Tibial nerve (tissue), 4 donors: ENCODE measurements around the gene NUAK2.

Experiments
- EP300 ChIP-seq, 2 donors: sonication (generic); formaldehyde crosslinking; IDR thresholded peaks; one replicate each; pipeline ENCODE4 v1.6.1; 2017; ENCODE audit warnings: antibody characterized with exemption in 2 of 2, mild to moderate bottlenecking in 1 of 2
- POLR2A ChIP-seq, 2 donors: fragments of 450-650 bp; IDR thresholded peaks; one replicate each; pipeline ENCODE4 v1.6.1; 2017; ENCODE audit warnings: antibody characterized with exemption in 2 of 2, mild to moderate bottlenecking in 2 of 2, moderate library complexity in 2 of 2
- TF ChIP-seq, protein P1 (sequence below), 5 experiments: fragments of 200-600 bp in 3 of 5; fragments of 450-650 bp in 2 of 5; sonication (generic) in 3 of 5; IDR thresholded peaks; one replicate each; pipeline ENCODE4 v1.5.1; 2016 to 2019; ENCODE audit warnings: antibody characterized with exemption in 5 of 5, mild to moderate bottlenecking in 3 of 5, moderate library complexity in 2 of 5

GRCh38 chr1:205340676-205341075, 19.1 kb upstream of the NUAK2 start:
- TF ChIP-seq, protein P1, sequence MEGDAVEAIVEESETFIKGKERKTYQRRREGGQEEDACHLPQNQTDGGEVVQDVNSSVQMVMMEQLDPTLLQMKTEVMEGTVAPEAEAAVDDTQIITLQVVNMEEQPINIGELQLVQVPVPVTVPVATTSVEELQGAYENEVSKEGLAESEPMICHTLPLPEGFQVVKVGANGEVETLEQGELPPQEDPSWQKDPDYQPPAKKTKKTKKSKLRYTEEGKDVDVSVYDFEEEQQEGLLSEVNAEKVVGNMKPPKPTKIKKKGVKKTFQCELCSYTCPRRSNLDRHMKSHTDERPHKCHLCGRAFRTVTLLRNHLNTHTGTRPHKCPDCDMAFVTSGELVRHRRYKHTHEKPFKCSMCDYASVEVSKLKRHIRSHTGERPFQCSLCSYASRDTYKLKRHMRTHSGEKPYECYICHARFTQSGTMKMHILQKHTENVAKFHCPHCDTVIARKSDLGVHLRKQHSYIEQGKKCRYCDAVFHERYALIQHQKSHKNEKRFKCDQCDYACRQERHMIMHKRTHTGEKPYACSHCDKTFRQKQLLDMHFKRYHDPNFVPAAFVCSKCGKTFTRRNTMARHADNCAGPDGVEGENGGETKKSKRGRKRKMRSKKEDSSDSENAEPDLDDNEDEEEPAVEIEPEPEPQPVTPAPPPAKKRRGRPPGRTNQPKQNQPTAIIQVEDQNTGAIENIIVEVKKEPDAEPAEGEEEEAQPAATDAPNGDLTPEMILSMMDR (IDR thresholded peaks at IDR 0.05) = no peak
- no peak for TF ChIP-seq EP300 (IDR thresholded peaks at IDR 0.05)
- no peak for TF ChIP-seq POLR2A (IDR thresholded peaks at IDR 0.05)
